ENCODE measurements around the gene PPP1R2C.

PPP1R2C gene

GRCh38 chrX:42746606-42747005 is 31.4 kb downstream of the PPP1R2C start:
- no peak for DNase-seq

- no peak for DNase-seq
Measured at GRCh38 chrX:42740456-42740855, 37.5 kb downstream of the PPP1R2C start.

GRCh38 chrX:42739741-42740140 is 38.2 kb downstream of the PPP1R2C start:
- DNase-seq: no peak

GRCh38 chrX:42739258-42739657 is 38.7 kb downstream of the PPP1R2C start:
- no peak for DNase-seq

GRCh38 chrX:42738552-42738951 is 39.4 kb downstream of the PPP1R2C start:
- no peak for DNase-seq

- DNase-seq: no peak
Measured at GRCh38 chrX:42735250-42735649, 42.7 kb downstream of the PPP1R2C start.

GRCh38 chrX:42732506-42732905 is 45.5 kb downstream of the PPP1R2C start:
- no peak for DNase-seq
